NCI-H1105 (cell line): ENCODE results near the gene FAM53A.
"Not testable (repeated sequence)": the region's sequence is repeated elsewhere in the genome, so short reads cannot be mapped to it uniquely, and the experiment has no call there.

Experiments used
- DNase-seq: peaks from one replicate; lab custom pipeline; 2025; lab: John Stamatoyannopoulos, UW

The FAM53A gene

DNA sequence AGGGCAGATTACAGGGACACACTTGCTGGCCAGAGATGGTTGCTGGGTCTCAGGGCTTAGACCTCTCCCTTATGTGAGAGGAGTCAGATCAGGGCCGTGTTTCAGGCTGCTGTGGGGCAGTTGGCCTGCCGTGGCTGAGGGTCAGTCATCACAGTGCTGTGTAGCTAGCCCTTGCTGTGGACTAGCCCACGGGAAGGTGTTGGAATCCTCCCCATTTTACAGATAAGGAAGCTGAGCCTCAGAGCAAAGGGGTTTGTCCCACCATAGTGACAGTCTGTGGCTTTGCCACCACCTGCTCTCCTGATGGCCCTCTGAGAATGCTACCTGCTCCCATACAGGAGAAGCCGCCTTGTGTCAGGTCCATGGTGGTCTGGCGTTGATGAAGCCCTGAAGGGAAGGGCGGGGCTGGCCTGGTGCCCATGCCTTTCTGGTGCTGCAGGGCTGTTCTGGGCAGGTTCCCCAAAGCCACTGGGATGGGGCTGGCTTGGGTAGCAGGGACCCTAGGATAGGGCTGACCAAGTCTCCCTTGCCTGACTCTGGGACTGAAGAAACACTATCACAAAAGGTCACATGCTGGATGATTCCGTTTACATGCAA lies 2.4 kb upstream of the FAM53A start:
- no peak for DNase-seq

DNA sequence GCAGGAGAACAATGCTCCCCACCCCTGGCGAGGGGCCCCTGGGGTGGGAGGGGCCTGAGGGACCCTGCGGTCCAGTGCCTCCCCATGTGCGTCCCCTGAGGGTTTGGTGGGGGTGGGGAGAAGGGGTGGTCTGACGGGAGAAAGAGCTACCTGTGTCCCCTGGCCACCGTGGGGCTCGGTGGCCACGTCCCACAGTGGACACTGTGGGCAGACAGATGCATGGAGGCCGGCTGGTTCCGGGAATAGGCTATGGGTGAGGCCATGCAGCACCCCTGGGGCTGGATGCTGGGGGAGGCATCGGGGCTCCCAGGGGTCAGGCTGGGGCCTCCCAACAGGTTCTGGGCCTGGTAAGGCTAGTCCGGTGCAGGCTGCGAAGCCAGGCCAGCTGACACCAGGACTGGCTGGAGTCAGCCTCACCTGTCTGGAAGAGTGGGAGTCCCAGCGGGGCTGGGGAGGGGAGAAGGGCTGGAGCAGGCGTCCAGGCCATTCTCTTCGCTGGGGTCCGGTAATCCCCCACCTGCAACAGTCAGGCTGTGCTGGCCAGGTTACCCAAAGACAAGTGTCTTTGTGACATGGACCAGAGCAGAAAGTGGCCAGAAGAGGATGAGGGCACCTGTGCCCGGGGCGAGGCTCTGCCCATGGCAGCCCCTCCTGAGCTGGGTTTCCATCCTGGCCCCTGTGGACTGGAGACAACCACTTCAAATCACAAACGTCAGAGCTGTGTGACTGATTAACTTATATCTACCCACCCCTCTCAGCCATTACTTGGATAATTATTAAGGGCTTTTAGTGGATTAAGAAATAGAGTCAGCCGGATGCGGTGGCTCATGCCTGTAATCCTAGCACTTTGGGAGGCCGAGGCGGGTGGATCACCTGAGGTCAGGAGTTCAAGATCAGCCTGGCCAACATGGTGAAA lies 1.4 kb upstream of the FAM53A start:
- no peak for DNase-seq

GRCh38 chr4:1684506-1685234 lies 557 bp upstream of the FAM53A start:
- no peak for DNase-seq

GRCh38 chr4:1683261-1683735 lies 815 bp downstream of the FAM53A start:
- no peak for DNase-seq

DNA sequence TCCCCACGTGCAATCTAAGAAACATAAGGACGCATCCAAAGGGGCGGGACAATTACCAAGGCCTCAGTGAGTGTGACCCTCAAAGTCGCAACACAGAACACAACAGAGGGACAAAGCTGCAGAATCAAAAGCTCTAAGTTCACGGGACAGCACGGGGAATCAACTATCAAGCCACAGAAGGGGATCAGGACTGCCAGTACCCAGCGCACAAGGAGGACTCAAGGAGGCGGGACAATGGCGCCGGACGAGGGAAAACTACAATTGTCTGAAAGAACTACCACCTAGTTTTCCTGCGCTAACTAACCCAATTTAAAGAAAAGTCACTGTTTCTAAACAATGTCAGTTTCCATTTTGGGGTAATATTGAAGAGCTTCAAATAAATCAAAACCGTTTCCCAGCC lies 1.3 kb downstream of the FAM53A start:
- no peak for DNase-seq

- DNase-seq: no peak
Observed at GRCh38 chr4:1678244-1678643, 5.9 kb downstream of the FAM53A start.

DNA sequence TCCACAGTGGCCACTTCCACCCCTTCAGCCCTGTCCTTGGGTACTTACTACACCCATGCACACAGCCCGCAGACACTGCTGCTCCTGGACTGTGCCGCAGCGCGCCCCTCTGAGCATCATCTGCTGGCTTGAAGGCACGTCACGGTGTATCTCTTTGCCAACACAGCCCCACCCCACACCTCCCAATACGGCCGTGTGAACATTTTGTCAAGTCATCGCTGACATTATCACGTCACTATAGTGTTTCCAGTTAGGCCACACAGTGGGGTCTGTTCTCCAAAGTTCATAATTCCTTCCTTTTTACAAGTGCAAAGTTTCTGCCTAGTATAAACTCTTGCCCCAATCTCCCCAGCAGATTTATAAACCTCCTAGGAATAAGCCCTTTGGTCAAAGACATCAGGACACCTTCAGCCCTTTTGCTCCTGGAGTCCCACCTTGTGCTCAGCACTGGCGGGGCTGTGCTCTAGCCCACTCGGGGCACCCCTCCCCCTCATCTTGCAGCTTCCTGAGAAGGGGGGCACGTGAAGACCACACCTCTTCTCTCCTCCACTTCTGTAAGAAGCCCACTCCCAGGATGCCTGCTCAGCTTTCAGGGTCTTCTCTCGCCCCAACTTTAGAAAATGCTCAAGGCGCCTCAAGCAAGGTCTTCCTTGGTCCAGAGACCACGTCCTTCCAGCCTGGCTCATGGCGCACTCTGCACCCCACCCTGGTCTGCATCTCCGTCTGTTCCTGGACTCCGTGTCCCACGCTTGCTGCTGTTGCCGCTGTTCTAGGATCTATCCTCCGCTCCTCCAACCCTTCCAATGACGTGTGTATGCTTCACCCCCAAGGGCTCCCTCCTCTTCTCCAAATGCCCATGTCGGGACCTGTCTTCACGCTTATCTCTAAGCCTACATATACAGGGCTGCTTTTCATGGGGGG lies 7.2 kb downstream of the FAM53A start:
- no peak for DNase-seq

DNA sequence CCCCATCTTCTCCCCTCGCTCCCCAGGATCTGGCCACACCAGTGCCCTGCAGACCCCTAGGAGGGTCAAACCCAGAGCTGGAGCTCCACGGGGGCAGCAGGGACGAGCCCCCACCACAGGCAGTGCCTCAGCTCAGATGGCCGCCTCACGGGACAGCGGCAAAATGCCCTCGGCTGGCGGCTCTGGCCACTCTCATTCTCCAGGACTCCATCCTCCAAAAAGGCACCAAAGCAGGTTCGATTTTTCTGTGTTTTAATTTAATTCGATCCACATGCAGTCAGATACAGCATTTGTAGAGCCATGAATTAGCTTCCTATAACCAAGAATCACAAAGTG lies 8.3 kb downstream of the FAM53A start:
- no peak for DNase-seq

DNA sequence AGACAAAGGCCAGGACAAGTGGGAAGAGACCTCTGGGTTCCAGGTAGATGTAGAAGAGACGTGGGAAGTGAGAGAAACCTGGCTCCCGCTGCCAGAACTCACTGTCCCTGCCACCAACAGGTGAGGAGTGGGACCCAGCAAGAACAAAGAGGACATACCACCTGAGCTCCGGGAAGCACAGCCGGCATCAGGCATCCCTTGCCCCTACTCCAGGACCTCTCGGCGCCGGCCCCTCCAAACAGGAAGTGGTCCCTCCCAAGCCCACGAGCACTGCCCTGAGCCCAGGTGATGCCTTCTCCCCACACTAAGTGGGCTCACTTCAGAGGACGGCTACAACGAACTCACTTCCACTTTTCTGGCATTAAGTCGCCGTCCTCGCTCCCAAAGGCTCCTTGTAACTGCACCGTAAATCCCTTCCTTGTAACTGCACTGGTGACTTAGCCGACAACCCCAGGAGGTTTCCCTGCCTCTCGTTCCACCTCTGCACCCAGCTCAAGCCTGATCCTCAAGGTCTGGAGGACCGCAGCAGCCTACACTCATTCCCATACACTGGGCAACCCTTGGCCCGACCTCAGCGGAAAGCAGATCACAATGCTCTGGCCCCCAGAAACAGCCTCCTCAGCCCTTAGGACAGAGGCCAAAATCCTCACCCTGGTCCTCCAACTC lies 8.8 kb downstream of the FAM53A start:
- DNase-seq: no peak

DNA sequence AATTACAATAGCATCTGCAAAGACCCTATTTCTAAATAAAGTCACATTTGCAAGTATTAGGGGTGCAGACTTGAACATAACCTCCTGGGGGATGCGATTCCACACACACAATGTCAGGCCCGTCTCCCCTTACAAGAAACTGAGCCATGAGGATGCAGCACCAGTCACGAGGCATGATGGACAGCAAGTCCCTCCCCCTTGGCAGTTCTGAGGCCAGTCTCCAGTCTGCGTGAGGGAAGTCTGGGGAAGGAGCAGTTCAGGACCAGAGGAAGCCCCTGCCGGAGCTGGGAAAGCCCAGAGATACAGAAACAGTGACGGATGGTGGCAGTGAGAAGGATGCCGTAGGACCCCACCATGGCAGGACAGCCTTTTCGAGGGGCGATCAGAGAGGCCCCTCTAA lies 9.4 kb downstream of the FAM53A start:
- no peak for DNase-seq

GRCh38 chr4:1673671-1674070 lies 10.4 kb downstream of the FAM53A start:
- DNase-seq: no peak

- DNase-seq: not testable (repeated sequence)
Observed at GRCh38 chr4:1671011-1671410, 13.1 kb downstream of the FAM53A start.

DNA sequence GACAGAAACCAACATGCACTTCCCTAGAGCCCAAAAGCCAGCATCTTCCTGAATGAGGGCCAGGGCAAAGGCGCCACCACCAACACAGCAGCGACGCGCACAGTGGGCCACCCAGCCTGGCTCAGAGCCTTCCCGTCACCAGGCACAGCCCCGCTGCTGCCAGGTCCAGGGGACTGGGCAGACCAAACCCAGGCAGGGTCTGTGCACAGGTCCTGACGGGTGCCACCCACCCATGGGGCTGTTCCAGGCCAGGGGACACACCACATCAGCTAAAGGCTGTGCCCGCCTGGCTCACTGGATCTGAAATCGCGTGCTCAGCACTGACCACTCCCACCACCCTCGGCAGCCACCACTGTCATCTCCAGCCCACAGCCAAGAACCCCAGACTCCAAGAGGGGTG lies 13.8 kb downstream of the FAM53A start:
- DNase-seq: no peak

DNA sequence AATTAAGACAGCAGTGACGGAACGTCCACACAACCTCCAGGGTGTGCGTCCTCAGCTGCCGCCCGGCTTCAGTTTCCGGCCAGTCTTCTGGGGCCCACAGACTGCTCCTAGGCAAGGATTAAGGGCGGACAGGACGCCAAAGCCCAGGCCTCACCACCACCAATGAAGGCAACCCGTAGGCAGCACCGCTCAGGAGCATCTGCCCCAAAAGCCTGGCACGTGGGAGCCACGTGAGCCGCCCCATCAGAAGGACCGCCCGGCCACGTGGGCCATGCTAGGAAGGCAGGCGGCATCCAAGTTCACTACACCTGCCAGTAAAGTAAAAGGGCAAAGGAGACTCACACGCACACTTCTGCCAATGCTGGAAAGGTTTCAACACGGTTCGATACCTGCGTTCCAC lies 14.3 kb downstream of the FAM53A start:
- DNase-seq: no peak

DNA sequence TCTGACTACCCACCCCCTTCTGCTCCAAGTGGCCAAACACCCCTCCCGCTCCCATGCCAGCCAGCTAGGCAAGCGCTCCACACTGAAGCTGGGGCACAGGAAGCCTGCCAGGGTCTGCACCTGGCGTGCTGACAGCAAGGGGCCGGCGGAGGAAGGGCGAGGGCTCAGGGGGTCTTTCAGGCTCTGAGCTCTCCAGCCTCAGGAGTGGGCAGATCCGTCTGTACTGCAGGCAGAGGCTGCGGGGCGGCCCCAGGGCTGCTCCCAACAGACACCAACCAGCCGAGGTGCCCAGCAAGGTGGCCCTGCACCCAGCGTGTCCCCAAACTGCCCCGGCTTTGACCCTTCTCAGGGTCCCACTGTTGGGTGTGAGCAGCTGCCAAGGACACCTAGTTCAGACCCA lies 14.8 kb downstream of the FAM53A start:
- DNase-seq: no peak

DNA sequence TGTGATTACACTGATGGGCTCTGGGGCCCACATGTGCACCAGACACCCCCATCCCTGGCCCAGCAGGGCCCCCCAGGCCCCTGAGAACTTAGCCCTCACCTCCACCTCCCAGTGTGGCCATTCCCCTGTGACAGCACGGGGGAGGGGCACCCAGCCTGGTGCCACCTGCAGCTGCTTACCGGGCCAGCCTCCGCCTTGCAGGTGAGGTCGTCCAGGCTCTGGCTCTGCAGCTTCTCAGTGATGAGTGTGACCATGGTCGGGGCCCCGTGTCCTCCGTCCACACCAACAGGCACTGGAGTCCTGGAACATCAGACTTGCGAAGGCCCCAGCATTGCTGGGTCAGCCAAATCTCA lies 15.6 kb downstream of the FAM53A start:
- DNase-seq: no peak

DNA sequence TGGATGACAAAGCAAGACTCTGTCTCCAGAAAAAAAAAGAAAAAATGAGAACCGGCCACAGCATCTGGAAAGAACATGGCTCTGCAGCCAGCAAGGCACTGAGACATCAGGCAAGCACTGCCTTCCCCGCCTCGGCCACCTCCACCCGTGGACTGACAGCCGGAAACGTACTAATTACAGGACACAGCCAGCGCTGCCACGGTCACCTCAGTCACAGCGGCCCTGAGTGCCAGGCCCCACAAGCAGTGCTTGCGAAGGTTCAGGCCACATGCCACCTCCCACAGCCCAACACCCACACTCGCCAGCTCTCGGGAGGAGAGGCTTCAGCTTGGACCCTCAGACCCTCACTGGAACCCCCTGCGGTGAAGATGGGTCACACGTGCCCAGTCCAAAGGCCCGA lies 16.8 kb downstream of the FAM53A start:
- DNase-seq: no peak

DNA sequence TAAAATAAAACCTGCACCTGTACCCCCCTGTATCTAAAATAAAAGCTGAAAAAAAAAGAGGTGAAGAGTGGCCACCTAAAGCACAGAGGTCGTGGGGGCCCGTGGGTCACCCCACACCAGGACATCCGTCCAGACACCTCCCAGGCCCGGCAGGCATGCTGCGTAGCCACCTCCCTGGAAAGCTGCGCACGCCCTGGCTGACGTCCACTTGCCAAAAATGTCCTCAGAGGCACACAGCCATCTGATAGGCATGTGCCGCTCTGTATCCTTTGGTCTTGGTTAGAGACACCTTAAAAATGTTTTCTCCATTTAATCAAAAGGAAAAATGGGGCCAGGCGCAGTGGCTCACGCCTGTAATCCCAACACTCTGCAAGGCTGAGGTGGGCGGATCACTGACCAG lies 17.7 kb downstream of the FAM53A start:
- DNase-seq: no peak

GRCh38 chr4:1664141-1664540 lies 20.0 kb downstream of the FAM53A start:
- no peak for DNase-seq

- no peak for DNase-seq
Observed at GRCh38 chr4:1663549-1663948, 20.6 kb downstream of the FAM53A start.

GRCh38 chr4:1661695-1662094 lies 22.4 kb downstream of the FAM53A start:
- DNase-seq: no peak
